Sigmoid colon (tissue), 4 donors: ENCODE measurements around the gene SH3BP5.

ENCODE experiments used
- EP300 ChIP-seq, 4 donors: sonication (generic); formaldehyde crosslinking; IDR thresholded peaks; one replicate each; pipeline ENCODE4 v1.6.1; 2017; ENCODE audit warnings: antibody characterized with exemption in 4 of 4
- POLR2A ChIP-seq, 2 donors: fragments of 450-650 bp; IDR thresholded peaks; one replicate each; pipeline ENCODE4 v1.6.1; 2016; ENCODE audit warnings: antibody characterized with exemption in 2 of 2, mild to moderate bottlenecking in 2 of 2, moderate library complexity in 2 of 2
- POLR2AphosphoS5 ChIP-seq, 4 donors: sonication (generic); formaldehyde crosslinking; IDR thresholded peaks; one replicate each; pipeline ENCODE4 v1.6.1; 2017; ENCODE audit warnings: antibody characterized with exemption in 4 of 4
- TF ChIP-seq, protein P1 (sequence below), 4 experiments: fragments of 450-650 bp in 3 of 4; fragments of 200-600 bp in 1 of 4; IDR thresholded peaks; one replicate each; pipeline ENCODE4 v1.5.1; 2016 to 2019; ENCODE audit warnings: antibody characterized with exemption in 4 of 4, mild to moderate bottlenecking in 3 of 4, moderate library complexity in 2 of 4

DNA sequence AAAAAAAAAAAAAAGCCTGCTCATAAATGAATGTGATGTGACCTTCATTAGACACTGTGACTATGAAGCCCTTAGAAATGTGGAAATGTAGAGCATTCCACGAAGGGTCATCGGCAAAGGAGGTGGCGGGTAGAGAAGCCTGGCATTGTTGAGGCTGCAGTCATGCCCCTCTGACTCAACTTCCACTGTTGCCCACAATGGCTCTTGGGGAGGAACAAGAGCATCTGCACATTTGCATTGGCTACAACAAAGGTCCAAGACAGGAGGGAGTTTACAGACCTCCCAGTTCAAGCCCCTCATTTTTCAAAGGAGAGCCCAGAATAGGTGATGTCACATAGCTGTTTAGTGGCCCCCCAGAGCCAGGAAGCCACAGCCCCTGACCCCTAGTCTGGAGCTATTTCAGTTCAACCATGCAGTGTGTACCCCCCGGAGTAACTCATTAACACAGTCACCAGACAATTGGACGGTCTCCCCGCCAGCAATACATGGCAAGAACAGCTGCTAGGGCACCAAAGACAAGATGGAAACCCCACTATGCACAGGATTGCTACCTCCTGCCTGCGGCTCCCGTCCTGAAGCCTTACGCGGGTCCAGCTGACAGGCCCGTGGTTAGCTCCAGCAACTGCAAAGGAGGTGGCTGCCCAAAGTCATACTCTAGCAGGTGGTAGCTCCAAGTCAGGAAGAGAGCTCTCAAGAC, 56.2 kb downstream of the SH3BP5 start:
- TF ChIP-seq POLR2AphosphoS5 (IDR thresholded peaks at IDR 0.05) (no peak), POLR2A (IDR thresholded peaks at IDR 0.05) (no peak), EP300 (IDR thresholded peaks at IDR 0.05) (no peak)
- TF ChIP-seq, protein P1, sequence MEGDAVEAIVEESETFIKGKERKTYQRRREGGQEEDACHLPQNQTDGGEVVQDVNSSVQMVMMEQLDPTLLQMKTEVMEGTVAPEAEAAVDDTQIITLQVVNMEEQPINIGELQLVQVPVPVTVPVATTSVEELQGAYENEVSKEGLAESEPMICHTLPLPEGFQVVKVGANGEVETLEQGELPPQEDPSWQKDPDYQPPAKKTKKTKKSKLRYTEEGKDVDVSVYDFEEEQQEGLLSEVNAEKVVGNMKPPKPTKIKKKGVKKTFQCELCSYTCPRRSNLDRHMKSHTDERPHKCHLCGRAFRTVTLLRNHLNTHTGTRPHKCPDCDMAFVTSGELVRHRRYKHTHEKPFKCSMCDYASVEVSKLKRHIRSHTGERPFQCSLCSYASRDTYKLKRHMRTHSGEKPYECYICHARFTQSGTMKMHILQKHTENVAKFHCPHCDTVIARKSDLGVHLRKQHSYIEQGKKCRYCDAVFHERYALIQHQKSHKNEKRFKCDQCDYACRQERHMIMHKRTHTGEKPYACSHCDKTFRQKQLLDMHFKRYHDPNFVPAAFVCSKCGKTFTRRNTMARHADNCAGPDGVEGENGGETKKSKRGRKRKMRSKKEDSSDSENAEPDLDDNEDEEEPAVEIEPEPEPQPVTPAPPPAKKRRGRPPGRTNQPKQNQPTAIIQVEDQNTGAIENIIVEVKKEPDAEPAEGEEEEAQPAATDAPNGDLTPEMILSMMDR (IDR thresholded peaks at IDR 0.05): no peak
